ENCODE data around the gene WDR86. TPM values are rescaled to one million over a fixed set of nuclear protein-coding genes. Genes with fewer than 3 reads are reported as not detected.

The WDR86 gene
- total RNA-seq, 1 experiment from 2014 or later = not detected

GRCh38 chr7:151397026-151397425 is 12.8 kb downstream of the WDR86 start:
- Histone ChIP-seq H3K27ac (ENCODE audit: low read depth, low read length) (no peak overlapping the region), H3K4me3 (replicated peaks in 1 of 2; ENCODE audit: low read depth in 1 of 2, low read length in 2 of 2) (no peak overlapping the region), H3K9me2 (ENCODE audit: insufficient read depth) (no peaks in the 10 kb centered on the region), H4K20me1 (ENCODE audit: insufficient read depth) (no peaks in the 10 kb centered on the region), H3K27me3 (ENCODE audit: insufficient read depth, low read length) (no peaks in the 10 kb centered on the region), H3K36me3 (ENCODE audit: control insufficient read depth in 1 of 2, insufficient read depth in 2 of 2, low read length in 2 of 2) (no peaks in the 10 kb centered on the region), H3K79me2 (ENCODE audit: insufficient read depth, low read length) (no peaks in the 10 kb centered on the region), H2AFZ (ENCODE audit: low read depth, low read length, poor library complexity, severe bottlenecking) (no peak overlapping the region), H3K4me1 (ENCODE audit: control insufficient read depth in 1 of 2, insufficient read depth in 2 of 2, low read length in 2 of 2) (peaks cover 0 to 14% of the 10 kb centered on the region in 2 experiments; a peak in 2 of 4 replicates), H3K9ac (ENCODE audit: low read length) (no peak overlapping the region), H3K4me2 (ENCODE audit: low read length) (no peak overlapping the region), H3K9me3 (ENCODE audit: control insufficient read depth in 1 of 2, insufficient read depth in 1 of 2, low read depth in 1 of 2, low read length in 2 of 2) (no peaks in the 10 kb centered on the region)
- no TSS peak for BruUV-seq (replicated peaks)
- DNase-seq (ENCODE audit: low read depth, low spot score) (no peak), ATAC-seq (no peak)
- TF ChIP-seq MAX (IDR thresholded peaks at IDR 0.05) (no peak), ATF3 (IDR thresholded peaks at IDR 0.05) (no peak), CBX3 (IDR thresholded peaks at IDR 0.05; ENCODE audit: low read depth) (no peak)
- intact Hi-C loops (cut with micrococcal nuclease) = no loop called here
- ChIA-PET POLR2A (no interaction called here), RAD21 (ENCODE audit: low non-redundant PET in 1 of 2, low total read pairs in 2 of 2, uncharacterized antibody in 2 of 2, unreplicated experiment in 2 of 2) (no interaction called here), CTCF (no interaction called here)

GRCh38 chr7:151396328-151396970 is 13.4 kb downstream of the WDR86 start:
- Histone ChIP-seq H3K27ac (ENCODE audit: low read depth, low read length) (no peak overlapping the region; the same call in 1 of the 2 replicates), H3K4me1 (ENCODE audit: control insufficient read depth in 1 of 2, insufficient read depth in 2 of 2, low read length in 2 of 2) (peaks cover 0 to 14% of the 10 kb centered on the region in 2 experiments; a peak in 2 of 4 replicates), H3K9ac (ENCODE audit: low read length) (no peak overlapping the region), H3K9me3 (ENCODE audit: control insufficient read depth in 1 of 2, insufficient read depth in 1 of 2, low read depth in 1 of 2, low read length in 2 of 2) (no peaks in the 10 kb centered on the region), H3K27me3 (ENCODE audit: insufficient read depth, low read length) (no peaks in the 10 kb centered on the region), H3K9me2 (ENCODE audit: insufficient read depth) (no peaks in the 10 kb centered on the region), H2AFZ (ENCODE audit: low read depth, low read length, poor library complexity, severe bottlenecking) (no peak overlapping the region), H3K79me2 (ENCODE audit: insufficient read depth, low read length) (no peaks in the 10 kb centered on the region), H3K36me3 (ENCODE audit: control insufficient read depth in 1 of 2, insufficient read depth in 2 of 2, low read length in 2 of 2) (no peaks in the 10 kb centered on the region), H3K4me2 (ENCODE audit: low read length) (no peak overlapping the region), H3K4me3 (replicated peaks in 1 of 2; ENCODE audit: low read depth in 1 of 2, low read length in 2 of 2) (no peak overlapping the region), H4K20me1 (ENCODE audit: insufficient read depth) (no peaks in the 10 kb centered on the region)
- intact Hi-C loops (cut with micrococcal nuclease) = no loop called here
- CTCF ChIA-PET = interaction anchor here (0.6 to 1.0 kb wide), 2 partner anchors 52 to 85 kb away, joined by 3 read pairs; no protein-coding TSS in a partner anchor
- DNase-seq (ENCODE audit: low read depth, low spot score) (no peak), ATAC-seq (no peak)
- no TSS peak for BruUV-seq (replicated peaks)
- RAD21 ChIA-PET (ENCODE audit: low non-redundant PET in 1 of 2, low total read pairs in 2 of 2, uncharacterized antibody in 2 of 2, unreplicated experiment in 2 of 2) = no interaction called here
- POLR2A ChIA-PET = no interaction called here
- TF ChIP-seq ATF3 (IDR thresholded peaks at IDR 0.05) (no peak), FOSL1 (IDR thresholded peaks at IDR 0.05; ENCODE audit: low read depth) (no peak), CTCF (IDR thresholded peaks at IDR 0.05 in 2 of 3, conservative IDR thresholded peaks at IDR 0.05 in 1 of 3; ENCODE audit: borderline replicate concordance in 1 of 3, insufficient read depth in 1 of 3, low read depth in 2 of 3, low read length in 2 of 3) (no peak), CEBPB (IDR thresholded peaks at IDR 0.05; ENCODE audit: low read depth) (no peak), CBX3 (IDR thresholded peaks at IDR 0.05; ENCODE audit: low read depth) (no peak), ELF1 (IDR thresholded peaks at IDR 0.05; ENCODE audit: borderline replicate concordance, low read depth) (no peak), POLR2AphosphoS5 (IDR thresholded peaks at IDR 0.05; ENCODE audit: low read depth, low read length) (no peak)

Data from HCT116 (cell line).